ENCODE results near the gene CHRM2.

- no peak for TF ChIP-seq EP300 (IDR thresholded peaks at IDR 0.05)
- no peak for TF ChIP-seq POLR2A (IDR thresholded peaks at IDR 0.05; ENCODE audit: low read depth)
- TF ChIP-seq, protein P1, sequence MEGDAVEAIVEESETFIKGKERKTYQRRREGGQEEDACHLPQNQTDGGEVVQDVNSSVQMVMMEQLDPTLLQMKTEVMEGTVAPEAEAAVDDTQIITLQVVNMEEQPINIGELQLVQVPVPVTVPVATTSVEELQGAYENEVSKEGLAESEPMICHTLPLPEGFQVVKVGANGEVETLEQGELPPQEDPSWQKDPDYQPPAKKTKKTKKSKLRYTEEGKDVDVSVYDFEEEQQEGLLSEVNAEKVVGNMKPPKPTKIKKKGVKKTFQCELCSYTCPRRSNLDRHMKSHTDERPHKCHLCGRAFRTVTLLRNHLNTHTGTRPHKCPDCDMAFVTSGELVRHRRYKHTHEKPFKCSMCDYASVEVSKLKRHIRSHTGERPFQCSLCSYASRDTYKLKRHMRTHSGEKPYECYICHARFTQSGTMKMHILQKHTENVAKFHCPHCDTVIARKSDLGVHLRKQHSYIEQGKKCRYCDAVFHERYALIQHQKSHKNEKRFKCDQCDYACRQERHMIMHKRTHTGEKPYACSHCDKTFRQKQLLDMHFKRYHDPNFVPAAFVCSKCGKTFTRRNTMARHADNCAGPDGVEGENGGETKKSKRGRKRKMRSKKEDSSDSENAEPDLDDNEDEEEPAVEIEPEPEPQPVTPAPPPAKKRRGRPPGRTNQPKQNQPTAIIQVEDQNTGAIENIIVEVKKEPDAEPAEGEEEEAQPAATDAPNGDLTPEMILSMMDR (IDR thresholded peaks at IDR 0.05) = no peak
These were observed 45.6 kb downstream of the CHRM2 start for GRCh38 chr7:136914016-136914415.
